GM21529 (cell line): ENCODE measurements around the gene ANKRD11.
"Not testable (repeated sequence)": the region's sequence is repeated elsewhere in the genome, so short reads cannot be mapped to it uniquely, and the experiment has no call there.

Experiments
- ATAC-seq: cut with Tn5 transposase; IDR thresholded peaks from one replicate; pipeline ENCODE4 v1.9.1; 2021; ENCODE audit not compliant: unreplicated experiment

The ANKRD11 gene

GRCh38 chr16:89369266-89369895 lies 121.0 kb downstream of the ANKRD11 start:
- ATAC-seq, result no peak

DNA sequence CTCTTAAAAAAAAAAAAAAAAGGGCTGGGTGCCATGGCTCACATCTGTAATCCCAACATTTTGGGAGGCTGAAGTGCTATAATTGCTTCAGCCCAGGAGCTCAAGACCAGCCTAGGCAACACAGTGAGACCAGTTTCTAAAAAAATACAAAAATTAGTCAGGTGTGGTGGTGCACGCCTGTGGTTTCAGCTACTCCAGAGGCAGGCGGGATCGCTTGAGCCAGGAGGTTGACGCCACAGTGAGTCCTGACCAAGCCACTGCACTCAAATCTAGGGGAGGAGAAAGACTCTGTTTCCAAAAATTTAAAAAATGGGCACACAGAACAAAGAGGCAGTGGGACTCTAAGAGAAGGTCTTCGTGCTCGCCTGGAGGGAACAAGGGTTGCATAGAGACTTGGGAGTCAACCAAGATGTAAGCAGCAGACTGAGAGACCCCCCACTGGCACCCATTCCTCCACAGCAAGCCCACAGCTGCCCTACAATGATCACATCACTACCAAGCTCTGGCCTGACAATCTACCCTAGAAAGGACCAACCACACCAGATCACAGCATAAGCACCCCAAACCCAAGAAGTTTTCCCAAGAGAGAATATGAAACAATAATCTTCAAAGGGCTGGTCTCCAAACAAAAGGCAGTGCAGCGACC lies 121.6 kb downstream of the ANKRD11 start:
- no peak for ATAC-seq

DNA sequence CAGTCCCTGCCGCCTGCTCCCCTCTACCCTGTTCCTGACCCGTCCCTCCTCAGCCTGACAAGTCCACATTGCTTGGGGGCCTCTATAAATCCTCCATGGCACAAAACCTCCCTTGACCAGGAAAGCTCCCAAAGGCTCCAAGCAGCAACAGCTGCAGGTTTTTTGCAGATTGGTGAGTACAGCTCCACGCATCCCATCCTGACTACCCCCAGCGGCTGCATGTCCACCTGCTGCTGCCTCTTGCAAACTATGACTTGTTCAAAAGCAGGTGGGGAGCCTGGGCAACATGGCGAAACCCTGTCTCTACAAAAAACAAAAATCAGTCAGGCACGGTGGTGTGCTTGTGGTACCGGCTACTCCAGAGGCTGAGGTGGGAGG lies 122.8 kb downstream of the ANKRD11 start:
- ATAC-seq, result no peak

DNA sequence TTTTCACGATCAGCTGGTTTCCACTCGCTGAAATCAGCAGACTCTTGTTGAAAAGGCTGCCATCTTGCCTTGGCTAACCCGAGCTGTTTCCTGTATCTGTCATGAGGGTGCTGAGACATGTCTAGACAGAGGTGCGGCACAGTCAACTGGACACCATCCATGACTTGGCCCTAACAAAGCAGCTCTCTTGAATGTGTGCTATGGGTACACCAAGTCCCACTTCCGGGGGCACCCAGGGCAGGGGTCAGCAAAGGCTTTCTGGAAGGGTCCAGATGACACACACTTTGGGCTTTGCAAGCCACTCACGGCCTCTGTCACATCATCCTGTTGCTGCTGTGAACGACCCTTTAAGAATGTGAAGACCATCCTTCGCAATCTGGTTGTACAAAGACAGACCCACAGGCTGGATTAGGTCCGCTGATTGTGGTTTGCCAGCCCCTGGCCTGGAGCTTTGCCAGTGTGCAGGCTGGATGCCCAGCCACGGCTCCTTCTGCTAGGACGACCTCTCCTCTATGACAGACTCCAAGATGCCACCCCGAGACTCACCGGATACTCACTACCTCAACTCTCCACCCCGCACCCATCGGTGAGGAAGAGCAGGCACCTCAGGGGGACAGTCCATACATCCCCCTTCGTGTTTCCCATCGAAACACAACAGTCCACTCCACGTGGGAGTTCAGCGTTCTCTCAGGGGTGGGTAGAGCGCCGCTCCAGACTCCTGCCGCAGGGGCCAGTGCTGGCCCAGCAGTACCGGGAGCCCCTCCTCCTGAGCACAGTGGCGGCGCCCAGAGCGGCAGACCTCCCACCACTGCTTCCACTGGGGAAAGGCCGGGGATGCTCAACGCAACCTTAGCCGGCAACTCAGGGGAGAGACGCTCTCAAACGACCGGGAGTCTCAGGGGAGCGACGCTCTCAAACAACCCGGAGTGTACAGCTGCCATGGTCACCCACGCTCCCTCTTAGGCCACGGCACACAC lies 123.5 kb downstream of the ANKRD11 start:
- no peak for ATAC-seq

- no peak for ATAC-seq
Observed at GRCh38 chr16:89365996-89366395, 124.4 kb downstream of the ANKRD11 start.

DNA sequence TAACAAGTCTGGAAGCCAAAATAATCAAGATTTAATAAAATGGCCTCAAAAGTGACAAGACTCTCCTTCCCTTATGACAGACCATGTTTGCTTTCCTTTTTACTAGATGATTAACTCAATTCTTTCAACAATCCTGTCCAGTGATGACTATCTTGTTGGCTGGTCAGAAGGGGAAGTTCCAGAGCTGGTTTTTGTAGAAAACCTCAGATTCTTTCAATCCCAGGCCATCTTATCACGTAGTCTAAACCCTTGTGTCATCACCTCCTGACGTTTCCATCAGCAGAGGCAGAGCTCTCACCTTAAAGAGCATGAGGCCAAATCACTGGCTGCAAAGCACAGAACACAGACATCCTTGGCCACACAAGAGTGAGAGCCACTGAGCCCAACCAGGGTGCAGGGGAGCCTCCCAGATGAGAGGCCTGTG lies 125.3 kb downstream of the ANKRD11 start:
- no peak for ATAC-seq

- no peak for ATAC-seq
Observed at GRCh38 chr16:89364606-89365005, 125.8 kb downstream of the ANKRD11 start.

- ATAC-seq, result no peak
Observed at GRCh38 chr16:89363621-89364393, 126.6 kb downstream of the ANKRD11 start.

DNA sequence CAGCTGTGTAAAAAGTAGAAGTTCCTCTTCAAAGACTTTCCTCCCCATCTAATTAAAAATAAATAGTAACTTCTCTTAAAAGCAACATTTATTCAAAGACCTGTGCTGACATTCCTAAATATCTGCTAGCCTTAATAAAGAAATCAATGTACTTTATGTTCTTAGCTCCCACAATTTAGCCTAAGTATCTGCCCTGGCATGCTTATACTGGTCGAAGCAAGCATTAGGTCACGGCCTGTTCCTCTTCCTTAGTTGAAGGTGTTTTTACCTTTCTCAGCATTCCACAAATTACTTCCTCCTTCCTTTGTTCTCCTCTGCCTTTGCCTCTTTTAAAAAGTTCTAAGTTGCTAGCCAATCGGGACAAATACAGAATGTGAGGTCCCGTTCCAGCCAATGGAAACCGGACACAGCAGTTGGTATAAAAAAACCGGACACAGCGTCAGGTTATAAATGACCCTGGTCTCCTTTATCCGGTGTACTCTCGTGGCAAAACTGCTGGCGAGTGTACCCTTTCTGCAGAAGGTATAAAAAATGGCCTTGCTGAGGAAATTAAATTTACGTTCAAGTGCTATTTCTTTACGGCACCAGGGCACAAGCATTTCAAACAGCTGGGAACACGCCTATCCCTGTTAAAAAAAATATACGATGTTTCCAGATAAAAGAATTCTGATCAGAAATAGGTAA lies 127.7 kb downstream of the ANKRD11 start:
- not testable (repeated sequence) for ATAC-seq

DNA sequence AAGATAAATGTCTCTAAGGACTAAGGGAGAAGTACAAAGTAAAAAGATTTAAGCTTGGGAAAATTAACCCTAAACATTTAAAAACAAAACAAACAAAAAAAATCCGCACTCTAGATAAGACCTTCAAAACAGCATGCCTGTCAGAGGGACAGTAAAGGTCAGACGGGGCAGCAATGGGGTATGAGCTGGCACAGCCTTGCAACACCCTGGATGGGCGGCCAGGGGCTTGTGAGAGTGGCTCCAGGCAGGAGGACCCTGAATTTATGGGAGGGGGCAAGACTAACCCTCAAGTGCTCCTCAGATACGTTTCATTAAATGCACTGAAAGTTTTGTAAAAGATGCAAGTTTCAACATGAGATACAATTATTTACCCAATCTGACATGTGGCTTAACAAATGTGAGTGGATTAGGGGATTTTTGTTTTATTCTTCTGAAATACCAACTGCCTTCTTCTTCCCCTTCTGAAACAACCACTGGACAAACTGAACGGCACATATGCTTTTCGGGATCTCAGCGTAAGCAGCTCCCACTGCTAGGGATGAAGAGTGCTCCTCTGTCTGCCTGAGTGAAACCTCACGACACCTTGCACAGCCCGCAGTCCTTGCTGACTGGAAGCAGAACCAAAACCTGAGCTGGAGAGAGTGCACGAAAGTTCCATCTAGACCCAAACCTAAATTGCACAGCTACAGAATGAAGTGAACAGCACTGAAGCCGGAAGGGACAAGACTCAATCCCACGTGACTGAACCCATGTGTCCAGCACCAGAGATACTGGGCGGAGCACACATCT lies 128.4 kb downstream of the ANKRD11 start:
- ATAC-seq, result peak; percentile 59

DNA sequence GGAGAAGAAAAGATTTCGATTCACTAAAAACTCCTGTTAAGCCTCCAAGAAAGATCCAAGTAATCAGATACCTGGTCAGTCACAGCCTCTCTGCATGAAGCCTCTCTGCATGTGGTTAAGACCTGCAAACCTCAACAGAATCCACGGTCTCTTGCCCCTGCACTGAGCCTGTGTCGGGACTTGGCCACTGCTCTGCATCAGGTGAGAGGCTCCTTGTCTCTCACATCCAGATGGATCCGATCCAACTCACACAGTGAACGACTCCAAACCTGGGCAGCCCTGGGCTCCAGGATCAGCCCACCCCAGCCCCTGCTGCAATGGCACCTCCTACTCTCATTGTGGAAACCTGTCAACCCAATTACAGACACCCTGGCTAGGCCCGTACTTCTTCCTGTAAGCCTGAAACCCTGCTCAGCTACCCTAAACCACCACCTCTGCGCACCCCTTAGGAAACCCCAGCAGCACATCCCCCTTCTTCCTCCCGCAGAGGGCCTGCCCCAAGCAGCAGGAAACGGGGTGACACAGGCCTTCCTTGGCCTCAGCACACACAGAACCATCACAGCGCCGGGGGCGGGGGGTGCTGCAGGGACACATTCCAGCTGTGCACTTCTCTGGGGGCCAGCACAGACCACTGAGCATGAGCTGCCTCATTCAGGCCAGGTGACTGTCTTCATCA lies 129.5 kb downstream of the ANKRD11 start:
- peak; percentile 70 for ATAC-seq

- no peak for ATAC-seq
Observed at GRCh38 chr16:89359264-89360147, 130.9 kb downstream of the ANKRD11 start.

GRCh38 chr16:89358030-89359005 lies 132.0 kb downstream of the ANKRD11 start:
- no peak for ATAC-seq

DNA sequence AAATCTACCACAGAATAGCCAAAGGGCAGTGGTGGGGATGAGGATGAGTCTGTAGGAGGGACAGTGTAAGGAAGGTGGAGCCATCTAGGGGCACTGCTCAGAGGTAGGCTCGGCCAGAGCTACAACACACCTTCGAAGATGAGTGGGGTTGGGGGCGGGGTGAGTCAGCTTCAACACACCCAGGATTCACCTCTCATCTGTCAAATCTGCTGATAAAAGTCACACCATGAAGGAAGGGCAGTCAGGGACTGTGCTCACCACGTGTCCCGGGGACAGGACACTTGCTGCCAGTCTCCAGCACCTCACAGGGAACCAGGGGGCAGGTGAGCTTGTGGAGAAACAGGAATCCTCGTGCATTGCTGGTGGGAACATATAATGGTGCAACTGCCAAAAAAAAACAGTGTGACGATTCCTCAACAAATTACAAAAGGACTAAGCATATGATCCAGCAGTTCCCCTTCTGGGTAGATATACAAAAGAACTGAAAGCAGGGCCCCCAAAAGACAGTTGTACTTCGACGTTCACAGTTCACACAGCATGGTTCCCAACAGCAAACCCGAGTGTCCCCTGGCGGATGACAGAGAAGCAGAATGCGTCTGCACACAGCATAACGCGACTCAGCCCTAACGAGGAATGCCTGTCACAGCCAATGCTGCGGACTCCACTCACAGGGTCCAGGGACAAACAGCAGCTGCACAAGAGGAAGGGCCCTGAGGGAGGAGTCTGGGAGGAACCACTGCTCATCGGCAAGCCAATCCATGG lies 133.1 kb downstream of the ANKRD11 start:
- ATAC-seq, result no peak

GRCh38 chr16:89355686-89356085 lies 134.7 kb downstream of the ANKRD11 start:
- ATAC-seq, result no peak

DNA sequence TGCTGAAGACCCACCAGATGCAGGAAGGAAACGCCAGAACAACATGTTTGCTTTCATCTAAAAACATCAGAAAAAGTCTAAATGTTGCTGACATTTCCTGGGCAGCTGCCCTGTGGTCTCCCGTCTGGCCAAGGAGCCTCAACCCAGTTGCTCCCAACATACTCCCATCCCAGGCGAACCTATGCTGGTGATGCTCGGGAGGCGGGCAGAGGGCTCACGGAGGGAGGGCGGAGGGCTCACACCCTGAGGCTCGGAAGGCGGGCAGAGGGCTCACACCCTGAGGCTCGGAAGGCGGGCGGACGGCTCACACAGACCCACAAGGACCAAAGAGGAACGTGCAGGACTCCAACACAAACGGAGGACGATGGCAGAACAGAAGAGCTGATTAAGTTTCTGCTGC lies 135.4 kb downstream of the ANKRD11 start:
- ATAC-seq, result no peak
